Superior temporal gyrus (tissue), 1 donor: ENCODE measurements around the gene RTRAF.

Source experiments
- DNase-seq: peaks from one replicate; pipeline ENCODE4 v3.0.0-alpha.2; 2016; ENCODE audit errors: extremely low spot score

Gene RTRAF

GRCh38 chr14:51989293-51990234 is at the start of gene RTRAF:
Gene RTRAF (plus strand): TSS chr14:51989546. CDS start chr14:51989640, 94 bp downstream.
- peak; percentile 96 for DNase-seq

GRCh38 chr14:51939755-51940301 is 49.5 kb upstream of the RTRAF start:
- no peak for DNase-seq

GRCh38 chr14:51942971-51943370 is 46.4 kb upstream of the RTRAF start:
- no peak for DNase-seq

GRCh38 chr14:51950007-51950406 is 39.3 kb upstream of the RTRAF start:
- no peak for DNase-seq

- no peak for DNase-seq
Observed at GRCh38 chr14:51951656-51952055, 37.7 kb upstream of the RTRAF start.

GRCh38 chr14:51954031-51954430 is 35.3 kb upstream of the RTRAF start:
- DNase-seq, result no peak

- DNase-seq, result no peak
Observed at GRCh38 chr14:51954657-51955056, 34.7 kb upstream of the RTRAF start.

- DNase-seq, result no peak
Observed at GRCh38 chr14:51957950-51958349, 31.4 kb upstream of the RTRAF start.

- no peak for DNase-seq
Observed at GRCh38 chr14:51959928-51960327, 29.4 kb upstream of the RTRAF start.

- no peak for DNase-seq
Observed at GRCh38 chr14:51960866-51961265, 28.5 kb upstream of the RTRAF start.

- DNase-seq, result no peak
Observed at GRCh38 chr14:51962711-51963110, 26.6 kb upstream of the RTRAF start.

GRCh38 chr14:51963286-51963685 is 26.1 kb upstream of the RTRAF start:
- peak; percentile 38 for DNase-seq

- no peak for DNase-seq
Observed at GRCh38 chr14:51967521-51967920, 21.8 kb upstream of the RTRAF start.

GRCh38 chr14:51969852-51970540 is 19.4 kb upstream of the RTRAF start:
- DNase-seq, result no peak

GRCh38 chr14:51972566-51972965 is 16.8 kb upstream of the RTRAF start:
- DNase-seq, result no peak

- DNase-seq, result no peak
Observed at GRCh38 chr14:51977075-51977474, 12.3 kb upstream of the RTRAF start.

- DNase-seq, result no peak
Observed at GRCh38 chr14:51978681-51979085, 10.7 kb upstream of the RTRAF start.

GRCh38 chr14:51979088-51979709 is 10.1 kb upstream of the RTRAF start:
- DNase-seq, result peak; percentile 96

GRCh38 chr14:51981218-51981854 is 8.0 kb upstream of the RTRAF start:
- DNase-seq, result no peak

GRCh38 chr14:51988221-51988620 is 1.1 kb upstream of the RTRAF start:
- no peak for DNase-seq

GRCh38 chr14:51990488-51990887 is 1.1 kb downstream of the RTRAF start:
- no peak for DNase-seq
